22Rv1 (cell line): ENCODE data around the gene SEC23A.

ENCODE experiments used
- ZFX ChIP-seq: fragments of 450-650 bp; IDR thresholded peaks from 2 replicates; pipeline ENCODE4 v1.6.1; 2017; ENCODE audit warnings: antibody characterized with exemption, borderline replicate concordance
- TF ChIP-seq, protein P1 (sequence below): fragments of 450-650 bp; IDR thresholded peaks from 2 replicates; pipeline ENCODE4 v1.5.1; 2017; ENCODE audit warnings: mild to moderate bottlenecking

DNA sequence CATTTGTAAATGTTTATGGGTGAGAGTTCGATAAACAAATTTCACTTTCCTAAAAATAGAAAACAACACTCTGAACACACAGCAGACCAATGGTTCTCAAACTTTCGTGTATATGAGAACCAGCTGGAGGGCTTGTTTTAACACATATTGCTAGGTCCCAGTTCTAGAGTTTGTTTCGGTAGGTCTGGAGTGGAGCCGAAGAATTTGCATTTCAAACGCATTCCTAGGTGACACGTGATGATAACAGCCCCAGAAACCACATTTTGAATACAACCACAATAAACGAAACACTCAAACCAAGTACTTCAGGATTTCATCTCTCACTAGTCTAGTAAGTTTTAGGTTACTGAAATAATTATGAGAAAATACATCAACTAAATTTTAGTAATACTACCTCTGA lies 17.1 kb downstream of the SEC23A start:
- TF ChIP-seq, protein P1, sequence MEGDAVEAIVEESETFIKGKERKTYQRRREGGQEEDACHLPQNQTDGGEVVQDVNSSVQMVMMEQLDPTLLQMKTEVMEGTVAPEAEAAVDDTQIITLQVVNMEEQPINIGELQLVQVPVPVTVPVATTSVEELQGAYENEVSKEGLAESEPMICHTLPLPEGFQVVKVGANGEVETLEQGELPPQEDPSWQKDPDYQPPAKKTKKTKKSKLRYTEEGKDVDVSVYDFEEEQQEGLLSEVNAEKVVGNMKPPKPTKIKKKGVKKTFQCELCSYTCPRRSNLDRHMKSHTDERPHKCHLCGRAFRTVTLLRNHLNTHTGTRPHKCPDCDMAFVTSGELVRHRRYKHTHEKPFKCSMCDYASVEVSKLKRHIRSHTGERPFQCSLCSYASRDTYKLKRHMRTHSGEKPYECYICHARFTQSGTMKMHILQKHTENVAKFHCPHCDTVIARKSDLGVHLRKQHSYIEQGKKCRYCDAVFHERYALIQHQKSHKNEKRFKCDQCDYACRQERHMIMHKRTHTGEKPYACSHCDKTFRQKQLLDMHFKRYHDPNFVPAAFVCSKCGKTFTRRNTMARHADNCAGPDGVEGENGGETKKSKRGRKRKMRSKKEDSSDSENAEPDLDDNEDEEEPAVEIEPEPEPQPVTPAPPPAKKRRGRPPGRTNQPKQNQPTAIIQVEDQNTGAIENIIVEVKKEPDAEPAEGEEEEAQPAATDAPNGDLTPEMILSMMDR: no peak
- TF ChIP-seq ZFX: no peak
